HepG2 (cell line): ENCODE measurements around the gene HERC6. TPM values are rescaled to one million over a fixed set of nuclear protein-coding genes. Genes with fewer than 3 reads are reported as not detected.

Experiments
- ATAC-seq: fragments of 200-7000 bp; cut with Tn5 transposase; 3 replicates; pipeline ENCODE4 v1.9.1; 2020; ENCODE audit warnings: mild to moderate bottlenecking, moderate library complexity
- BruUV-seq: library from RNA; stranded (reverse); fragments of 400-500 nt; replicated peaks from 2 replicates; lab custom pipeline; 2021; lab: Mats Ljungman, UMichigan
- CTCF ChIA-PET: fragments of 300-600 bp; formaldehyde crosslinking; extraction: SDS; loops from one replicate; lab custom pipeline; 2021; ENCODE audit warnings: low total read pairs, inconsistent platforms, low intra/inter-chr PET ratio; lab: Yijun Ruan, JAX
- POLR2A ChIA-PET: fragments of 350-600 bp; sonication (Branson Sonifier 250); formaldehyde crosslinking; loops from one replicate; lab custom pipeline; 2020; ENCODE audit warnings: antibody characterized with exemption, inconsistent platforms; lab: Yijun Ruan, JAX
- DNase-seq: peaks from one replicate; pipeline ENCODE4 v3.0.0-alpha.2; 2015; ENCODE audit warnings: low spot score
- FAIRE-seq: peaks from 3 replicates; lab custom pipeline; 2011; peaks lifted over from hg19 to GRCh38; lab: Jason Lieb, UNC
- H2AFZ ChIP-seq: one replicate; pipeline ENCODE4 v1.6.1; 2011; ENCODE audit warnings: low read length, inconsistent platforms
- H3K27ac ChIP-seq: fragments of 300-600 bp; 3 replicates; pipeline ENCODE4 v1.8.0; 2011; ENCODE audit warnings: mixed run types, mild to moderate bottlenecking, mixed read lengths, low read length, inconsistent platforms; ENCODE audit not compliant: insufficient read depth; ENCODE audit errors: extremely low read length
- H3K27me3 ChIP-seq, 2 experiments: fragments of 200-600 bp in 1 of 2; 2 replicates in 1 of 2; 3 replicates in 1 of 2; pipeline versions ENCODE4 v1.6.0 to v1.8.0; 2011; ENCODE audit warnings: low read length in 2 of 2, mild to moderate bottlenecking in 2 of 2, moderate library complexity in 2 of 2, inconsistent platforms in 1 of 2; ENCODE audit not compliant: insufficient read depth in 2 of 2, control insufficient read depth in 1 of 2
- H3K36me3 ChIP-seq, 2 experiments: fragments of 200-600 bp in 1 of 2; replicated peaks in 1 of 2; 2 replicates in 1 of 2; 3 replicates in 1 of 2; pipeline versions ENCODE4 v1.5.1 to v1.8.0; 2011; ENCODE audit warnings: low read length in 2 of 2, inconsistent platforms in 1 of 2; ENCODE audit not compliant: insufficient read depth in 2 of 2, control insufficient read depth in 1 of 2
- H3K4me1 ChIP-seq: 2 replicates; pipeline ENCODE4 v1.5.1; 2012; ENCODE audit warnings: low read length, inconsistent platforms; ENCODE audit not compliant: insufficient read depth
- H3K4me2 ChIP-seq: 2 replicates; pipeline ENCODE4 v1.6.0; 2011; ENCODE audit warnings: low read depth, low read length, inconsistent platforms
- H3K4me3 ChIP-seq, 3 experiments: fragments of 200-600 bp in 1 of 3; sonication (generic), shearing (Covaris generic) in 1 of 3; replicated peaks in 1 of 3; 2 replicates each; pipeline ENCODE4 v1.5.1; 2011 to 2016; ENCODE audit warnings: low read length in 3 of 3, inconsistent platforms in 2 of 3, low read depth in 2 of 3, mild to moderate bottlenecking in 2 of 3, control low read depth in 1 of 3, mixed read lengths in 1 of 3; ENCODE audit not compliant: insufficient read depth in 1 of 3
- H3K79me2 ChIP-seq: one replicate; pipeline ENCODE4 v1.6.1; 2011; ENCODE audit warnings: low read length, inconsistent platforms; ENCODE audit not compliant: insufficient read depth
- H3K9ac ChIP-seq: 2 replicates; pipeline ENCODE4 v1.6.0; 2011; ENCODE audit warnings: mild to moderate bottlenecking, low read depth, low read length, inconsistent platforms; ENCODE audit not compliant: insufficient read depth
- H3K9me3 ChIP-seq: 2 replicates; pipeline ENCODE4 v1.5.1; 2012; ENCODE audit warnings: mild to moderate bottlenecking, low read length
- H4K20me1 ChIP-seq: 2 replicates; pipeline ENCODE4 v1.6.0; 2011; ENCODE audit warnings: inconsistent platforms, mild to moderate bottlenecking, low read length, moderate library complexity; ENCODE audit not compliant: insufficient read depth
- ARNT ChIP-seq: fragments of 450-650 bp; IDR thresholded peaks from 2 replicates; pipeline ENCODE4 v1.6.1; 2017
- NCOA1 ChIP-seq: sonication (generic); formaldehyde crosslinking; IDR thresholded peaks from 2 replicates; pipeline ENCODE4 v1.9.0; 2021; ENCODE audit warnings: missing genetic modification reagents
- RFX1 ChIP-seq: fragments of 450-650 bp; IDR thresholded peaks from 2 replicates; pipeline ENCODE4 v1.6.1; 2017
- SETDB1 ChIP-seq: sonication (generic); formaldehyde crosslinking; IDR thresholded peaks from 2 replicates; pipeline ENCODE4 v1.5.1; 2020; ENCODE audit warnings: missing genetic modification reagents, mild to moderate bottlenecking, borderline replicate concordance
- SKIL ChIP-seq: sonication (generic); formaldehyde crosslinking; IDR thresholded peaks from 2 replicates; pipeline ENCODE4 v1.8.0; 2022; ENCODE audit warnings: missing genetic modification reagents, mild to moderate bottlenecking, moderate library complexity, borderline replicate concordance
- SMC3 ChIP-seq: IDR thresholded peaks from 2 replicates; pipeline ENCODE4 v1.6.1; 2011; ENCODE audit warnings: low read length, improper control_type of control experiment
- SP140L ChIP-seq: sonication (generic); formaldehyde crosslinking; IDR thresholded peaks from 2 replicates; pipeline ENCODE4 v1.4.0; 2020; ENCODE audit warnings: missing genetic modification reagents, borderline replicate concordance
- SSRP1 ChIP-seq: IDR thresholded peaks from 2 replicates; pipeline ENCODE4 v1.6.1; 2016; ENCODE audit warnings: control low read depth
- STAT5B ChIP-seq: sonication (generic); formaldehyde crosslinking; IDR thresholded peaks from 2 replicates; pipeline ENCODE4 v1.4.0; 2020; ENCODE audit warnings: missing genetic modification reagents
- ZNF251 ChIP-seq: sonication (generic); formaldehyde crosslinking; IDR thresholded peaks from 2 replicates; pipeline ENCODE4 v1.9.0; 2021; ENCODE audit warnings: mild to moderate bottlenecking, missing genetic modification reagents
- ZNF276 ChIP-seq: sonication (generic); formaldehyde crosslinking; IDR thresholded peaks from 2 replicates; pipeline ENCODE4 v1.4.0; 2020; ENCODE audit warnings: mild to moderate bottlenecking, low read depth, missing genetic modification reagents
- ZNF292 ChIP-seq: sonication (generic); formaldehyde crosslinking; IDR thresholded peaks from 2 replicates; pipeline ENCODE4 v1.8.1; 2022; ENCODE audit warnings: mild to moderate bottlenecking, low read depth, missing genetic modification reagents, borderline replicate concordance
- WGBS: methylation state at CpG from one replicate; pipeline ENCODE4 v1.1.6; 2017; ENCODE audit warnings: low lambda C conversion rate; 5-methylcytosine and 5-hydroxymethylcytosine counted together
- in situ Hi-C: cut with HindIII; loops from 2 replicates; pipeline ENCODE4 v1.10.0; 2017; ENCODE audit warnings: low pct_unique_long_range_greater_than_20kb; ENCODE audit not compliant: extremely low pct_ligation_motif_present
- intact Hi-C: fragments of 100-400 bp; cut with micrococcal nuclease; formaldehyde crosslinking; loops from one replicate; pipeline ENCODE4 v1.10.0; 2022; ENCODE audit not compliant: unreplicated experiment
- polyA plus RNA-seq, 8 experiments: library from polyadenylated mRNA; depleted of rRNA in 3 of 8; stranded (reverse) in 7 of 8; unstranded in 1 of 8; fragments of >200 nt; fragmentation: Illumina TruSeq in 4 of 8; extraction: Trizol in 4 of 8; gene quantifications; 2 replicates each; pipeline versions ENCODE4 v1.2.1 to v1.2.3, GENCODE V29; 2011 to 2016; ENCODE audit warnings: low read depth in 4 of 8, missing spikeins in 1 of 8, mixed read lengths in 1 of 8; ENCODE audit not compliant: insufficient read depth in 1 of 8
- total RNA-seq, 5 experiments: library from RNA; depleted of rRNA; stranded (reverse); fragments of >200 nt; fragmentation: Illumina TruSeq; extraction: Trizol; gene quantifications; 2 replicates each; pipeline ENCODE4 v1.2.3, GENCODE V29; 2016; ENCODE audit warnings: low read depth in 1 of 5
- TF ChIP-seq, protein P1 (sequence below): sonication (generic); formaldehyde crosslinking; IDR thresholded peaks from 2 replicates; pipeline ENCODE4 v1.5.0; 2020; ENCODE audit warnings: missing genetic modification reagents, mild to moderate bottlenecking, borderline replicate concordance
- TF ChIP-seq, protein P2 (sequence below): sonication (generic); formaldehyde crosslinking; conservative IDR thresholded peaks from 2 replicates; pipeline ENCODE4 v1.8.0; 2022; ENCODE audit warnings: mild to moderate bottlenecking, moderate library complexity, missing genetic modification reagents
- TF ChIP-seq, protein P3 (sequence below): sonication (generic); formaldehyde crosslinking; conservative IDR thresholded peaks from 2 replicates; pipeline ENCODE4 v1.8.0; 2022; ENCODE audit warnings: missing genetic modification reagents

The HERC6 gene
- total and polyA plus RNA-seq, 2 of the 13 experiments (the other 11 are each of a cell fraction or from before 2014, with no cell fraction given): 0.50 to 2.0 TPM

DNA sequence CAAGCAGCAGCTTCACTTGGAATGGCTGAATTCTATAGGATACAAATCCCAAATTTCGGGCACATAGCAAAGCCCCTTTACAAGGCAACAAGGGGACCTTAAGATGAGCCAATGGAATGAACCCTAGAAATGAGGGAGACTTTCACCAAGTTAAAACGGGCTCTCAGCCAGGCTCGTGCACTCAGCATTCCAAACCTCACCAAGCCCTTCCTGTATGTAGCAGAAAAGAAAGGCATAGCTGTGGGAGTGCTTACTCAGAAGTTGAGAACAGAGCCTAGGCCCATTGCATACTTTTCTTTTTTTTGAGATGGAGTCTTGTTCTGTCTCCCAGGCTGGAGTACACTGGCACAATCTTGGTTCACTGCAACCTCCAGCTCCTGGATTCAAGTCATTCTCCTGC lies 67.5 kb downstream of the HERC6 start (continued):
- TF ChIP-seq ZNF292 (CRISPR knock-in tag): no peak
- TF ChIP-seq STAT5B (CRISPR knock-in tag): no peak
- TF ChIP-seq, protein P1, sequence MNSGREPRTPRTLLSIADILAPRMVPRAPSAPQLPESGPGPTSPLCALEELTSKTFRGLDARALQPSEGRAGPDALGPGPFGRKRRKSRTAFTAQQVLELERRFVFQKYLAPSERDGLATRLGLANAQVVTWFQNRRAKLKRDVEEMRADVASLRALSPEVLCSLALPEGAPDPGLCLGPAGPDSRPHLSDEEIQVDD (CRISPR knock-in tag): no peak
- TF ChIP-seq, protein P2, sequence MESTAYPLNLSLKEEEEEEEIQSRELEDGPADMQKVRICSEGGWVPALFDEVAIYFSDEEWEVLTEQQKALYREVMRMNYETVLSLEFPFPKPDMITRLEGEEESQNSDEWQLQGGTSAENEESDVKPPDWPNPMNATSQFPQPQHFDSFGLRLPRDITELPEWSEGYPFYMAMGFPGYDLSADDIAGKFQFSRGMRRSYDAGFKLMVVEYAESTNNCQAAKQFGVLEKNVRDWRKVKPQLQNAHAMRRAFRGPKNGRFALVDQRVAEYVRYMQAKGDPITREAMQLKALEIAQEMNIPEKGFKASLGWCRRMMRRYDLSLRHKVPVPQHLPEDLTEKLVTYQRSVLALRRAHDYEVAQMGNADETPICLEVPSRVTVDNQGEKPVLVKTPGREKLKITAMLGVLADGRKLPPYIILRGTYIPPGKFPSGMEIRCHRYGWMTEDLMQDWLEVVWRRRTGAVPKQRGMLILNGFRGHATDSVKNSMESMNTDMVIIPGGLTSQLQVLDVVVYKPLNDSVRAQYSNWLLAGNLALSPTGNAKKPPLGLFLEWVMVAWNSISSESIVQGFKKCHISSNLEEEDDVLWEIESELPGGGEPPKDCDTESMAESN (CRISPR knock-in tag): no peak

- 5% methylated on average over 5 of the region's 5 CpGs for WGBS
- TF ChIP-seq RFX1 (no peak), SMC3 (no peak), ZNF276 (CRISPR knock-in tag) (no peak), ZNF251 (no peak), NCOA1 (CRISPR knock-in tag) (no peak), SETDB1 (CRISPR knock-in tag) (no peak), ARNT (no peak), SP140L (CRISPR knock-in tag) (no peak), SKIL (CRISPR knock-in tag) (no peak), SSRP1 (CRISPR knock-in tag) (no peak)
- TF ChIP-seq, protein P3, sequence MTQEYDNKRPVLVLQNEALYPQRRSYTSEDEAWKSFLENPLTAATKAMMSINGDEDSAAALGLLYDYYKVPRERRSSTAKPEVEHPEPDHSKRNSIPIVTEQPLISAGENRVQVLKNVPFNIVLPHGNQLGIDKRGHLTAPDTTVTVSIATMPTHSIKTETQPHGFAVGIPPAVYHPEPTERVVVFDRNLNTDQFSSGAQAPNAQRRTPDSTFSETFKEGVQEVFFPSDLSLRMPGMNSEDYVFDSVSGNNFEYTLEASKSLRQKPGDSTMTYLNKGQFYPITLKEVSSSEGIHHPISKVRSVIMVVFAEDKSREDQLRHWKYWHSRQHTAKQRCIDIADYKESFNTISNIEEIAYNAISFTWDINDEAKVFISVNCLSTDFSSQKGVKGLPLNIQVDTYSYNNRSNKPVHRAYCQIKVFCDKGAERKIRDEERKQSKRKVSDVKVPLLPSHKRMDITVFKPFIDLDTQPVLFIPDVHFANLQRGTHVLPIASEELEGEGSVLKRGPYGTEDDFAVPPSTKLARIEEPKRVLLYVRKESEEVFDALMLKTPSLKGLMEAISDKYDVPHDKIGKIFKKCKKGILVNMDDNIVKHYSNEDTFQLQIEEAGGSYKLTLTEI (CRISPR knock-in tag): no peak
Measured at GRCh38 chr4:88447371-88448095, 68.9 kb downstream of the HERC6 start.

More at GRCh38 chr4:88447371-88448095, 68.9 kb downstream of the HERC6 start:
- in situ Hi-C loops (no loop called here), intact Hi-C loops (no loop called here)
- Histone ChIP-seq H3K27ac (no peak overlapping the region), H3K9me3 (no peaks in the 10 kb centered on the region), H3K79me2 (no peaks in the 10 kb centered on the region), H3K27me3 (0 out of 5 replicates have a peak, but pooled peaks cover 0 to 2% of the 10 kb centered on the region in 2 experiments), H2AFZ (no peak overlapping the region), H3K4me1 (no peaks in the 10 kb centered on the region), H4K20me1 (no peaks in the 10 kb centered on the region), H3K4me3 (no peak overlapping the region), H3K36me3 (no peaks in the 10 kb centered on the region), H3K4me2 (no peak overlapping the region), H3K9ac (no peak overlapping the region)
- ChIA-PET POLR2A (no interaction called here), CTCF (no interaction called here)
- DNase-seq (no peak), FAIRE-seq (no peak), ATAC-seq (no peak)
- no TSS peak for BruUV-seq
